ENCODE data around the gene TIMM23.
"Not testable (repeated sequence)": the region's sequence is repeated elsewhere in the genome, so short reads cannot be mapped to it uniquely, and the experiment has no call there.

Gene TIMM23

GRCh38 chr10:45985590-45985989 lies 13.3 kb downstream of the TIMM23 start:
- FAIRE-seq; DNase-seq (ENCODE audit: low spot score): not testable (repeated sequence)

- DNase-seq (ENCODE audit: low spot score) (no peak), FAIRE-seq (no peak)
Observed at GRCh38 chr10:45997557-45997956, 25.3 kb downstream of the TIMM23 start.

DNA sequence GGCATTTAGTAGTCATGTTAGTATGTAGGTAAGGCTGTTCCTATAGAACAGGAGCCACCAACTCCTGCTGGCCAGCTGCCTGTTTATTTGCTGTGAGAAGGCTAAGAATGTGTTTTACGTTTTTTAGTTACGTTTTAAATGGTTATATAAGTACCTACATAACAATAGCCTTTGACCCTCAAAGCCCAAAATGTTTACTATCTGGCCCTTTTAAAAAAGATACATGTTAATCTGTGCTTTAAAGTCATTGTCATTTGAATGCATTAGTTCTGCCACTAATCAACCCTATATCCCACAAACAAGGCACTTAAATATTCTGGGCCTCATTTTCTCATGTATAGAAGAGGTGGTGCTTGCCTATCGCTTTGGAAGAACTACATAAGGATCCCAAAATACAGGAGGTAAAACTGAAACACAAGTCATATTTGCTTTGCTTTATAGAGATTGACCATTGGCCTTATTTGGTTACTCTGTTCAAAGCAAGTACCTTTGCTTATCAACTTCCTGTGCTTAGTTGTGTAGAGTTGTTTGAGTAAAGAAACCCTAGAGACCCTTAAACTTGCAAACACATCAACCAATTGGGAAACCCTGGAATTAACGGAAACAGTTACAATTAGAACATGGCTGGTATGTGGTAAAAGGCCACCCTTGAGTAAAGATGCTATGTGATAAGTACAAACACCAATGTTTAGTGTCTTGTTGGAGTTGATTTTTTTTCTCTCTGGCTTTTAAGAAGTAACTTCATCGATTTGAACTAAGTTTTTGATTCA lies 25.9 kb downstream of the TIMM23 start:
- no peak for FAIRE-seq
- no peak for DNase-seq (ENCODE audit: low spot score)

DNA sequence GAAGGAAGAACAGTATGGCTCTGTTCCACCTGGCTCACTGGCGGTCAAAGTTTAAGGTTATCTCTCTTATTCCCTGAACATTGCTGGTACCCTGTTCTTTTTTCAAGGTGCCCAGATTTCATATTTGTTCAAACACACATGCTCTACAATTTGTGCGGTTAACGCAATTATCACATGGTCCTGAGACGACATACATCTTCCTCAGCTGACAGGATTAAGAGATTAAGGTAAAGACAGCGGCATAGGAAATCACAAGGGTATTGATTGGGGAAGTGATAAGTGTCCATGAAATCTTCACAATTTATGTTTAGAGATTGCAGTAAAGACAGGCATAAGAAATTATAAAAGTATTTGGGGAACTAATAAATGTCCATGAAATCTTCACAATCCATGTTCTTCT lies 27.7 kb downstream of the TIMM23 start:
- DNase-seq (ENCODE audit: low spot score); FAIRE-seq: not testable (repeated sequence)

DNA sequence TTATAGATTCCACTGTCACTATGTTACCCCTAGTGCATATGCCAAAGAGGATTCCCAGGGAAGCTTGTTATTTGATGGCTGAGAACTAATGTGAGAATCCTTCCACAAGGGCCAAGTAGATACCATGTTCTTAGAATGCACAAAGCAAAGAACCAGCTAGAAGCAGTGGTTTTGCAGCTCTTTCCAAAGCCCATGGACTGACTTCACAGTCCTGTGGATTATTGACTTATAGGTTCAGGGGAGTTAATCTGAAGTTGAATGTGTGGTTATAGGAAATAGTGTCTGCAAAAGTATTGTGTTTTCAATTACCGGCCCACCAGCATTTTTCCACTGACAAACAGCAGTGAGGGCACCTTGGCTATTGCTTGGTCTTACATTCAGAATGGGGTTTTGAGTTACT lies 28.2 kb downstream of the TIMM23 start:
- FAIRE-seq: no peak
- no peak for DNase-seq (ENCODE audit: low spot score)

DNA sequence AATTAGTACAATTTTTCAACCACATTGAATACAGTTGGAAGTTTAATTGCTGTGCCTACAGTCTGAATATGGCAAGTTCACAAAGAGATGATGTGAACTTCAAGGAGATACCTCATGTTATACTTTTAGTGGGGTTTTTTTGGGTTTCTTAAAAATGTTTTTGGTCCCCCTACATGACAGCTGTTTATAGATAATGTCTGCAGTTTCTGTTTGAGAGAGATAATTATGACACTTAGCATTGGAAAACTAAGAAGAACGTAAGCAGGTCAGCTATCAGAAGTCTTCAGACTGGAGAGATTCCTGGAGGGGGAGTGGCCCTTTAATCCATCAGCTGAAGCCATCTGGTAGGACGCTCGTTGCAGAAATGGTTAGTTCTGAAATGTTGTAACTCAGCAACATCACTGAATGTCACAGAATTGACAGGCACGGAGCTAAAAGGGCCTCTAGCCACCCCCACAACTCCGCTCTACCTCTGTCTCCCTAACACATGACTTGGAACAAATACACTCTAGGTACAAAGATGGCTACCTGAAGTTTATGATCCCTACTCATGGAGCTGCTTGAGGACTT lies 29.0 kb downstream of the TIMM23 start:
- no peak for FAIRE-seq
- DNase-seq (ENCODE audit: low spot score): no peak

DNA sequence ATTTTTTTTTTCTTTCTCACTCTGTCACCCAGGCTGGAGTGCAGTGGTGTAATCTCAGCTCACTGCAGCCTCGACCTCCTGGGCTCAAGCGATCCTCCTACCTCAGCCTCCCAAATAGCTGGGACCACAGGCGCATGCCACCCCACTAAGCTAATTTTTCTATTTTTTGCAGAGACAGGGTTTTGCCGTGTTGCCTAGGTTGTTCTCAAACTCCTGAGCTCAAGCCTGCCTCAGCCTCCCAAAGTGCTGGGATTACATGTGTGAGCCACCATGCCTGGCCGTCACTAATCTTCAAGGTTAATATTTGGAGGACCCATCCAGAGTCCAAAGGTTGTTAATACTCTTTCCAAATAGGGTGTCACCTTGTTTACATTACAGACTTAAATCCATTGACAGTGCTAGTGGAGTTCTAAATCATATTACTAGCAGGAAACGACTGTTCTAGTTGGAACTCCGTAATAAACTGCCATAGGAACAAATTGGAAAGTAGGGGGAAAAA lies 29.9 kb downstream of the TIMM23 start:
- DNase-seq (ENCODE audit: low spot score); FAIRE-seq: not testable (repeated sequence)

DNA sequence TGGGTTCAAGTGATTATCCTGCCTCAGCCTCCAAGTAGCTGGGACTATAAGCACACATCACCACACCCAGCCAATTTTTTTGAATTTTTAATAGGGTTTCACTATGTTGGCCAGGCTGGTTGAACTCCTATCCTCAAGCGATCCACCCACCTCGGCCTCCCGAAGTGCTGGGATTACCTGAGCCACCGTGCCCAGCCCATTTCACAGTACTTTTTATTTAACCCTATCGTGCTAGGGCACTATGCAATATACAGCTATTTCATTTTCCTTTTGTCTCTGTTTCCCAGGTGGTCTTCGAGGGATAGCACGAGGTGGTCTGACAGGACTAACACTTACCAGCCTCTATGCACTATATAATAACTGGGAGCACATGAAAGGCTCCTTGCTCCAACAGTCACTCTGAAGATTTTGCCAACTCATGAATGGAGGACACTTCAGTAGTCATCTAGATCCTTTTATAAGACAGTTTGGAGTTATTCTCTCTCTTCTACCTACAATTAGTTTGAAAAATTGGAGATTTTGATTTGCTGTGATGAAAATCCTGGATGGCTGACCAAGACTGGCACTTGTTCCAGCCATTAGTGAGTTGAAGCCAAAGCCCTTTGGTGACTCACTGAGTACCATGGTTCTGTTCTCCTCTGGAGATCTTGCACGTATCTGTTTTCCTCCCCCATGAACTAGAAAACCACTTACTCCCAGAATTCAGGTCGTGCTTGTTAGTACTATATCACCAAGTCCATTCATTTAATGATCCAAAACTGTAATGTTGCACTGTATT lies 30.8 kb downstream of the TIMM23 start:
- DNase-seq (ENCODE audit: low spot score) (peak; percentile 33), FAIRE-seq (no peak)

DNA sequence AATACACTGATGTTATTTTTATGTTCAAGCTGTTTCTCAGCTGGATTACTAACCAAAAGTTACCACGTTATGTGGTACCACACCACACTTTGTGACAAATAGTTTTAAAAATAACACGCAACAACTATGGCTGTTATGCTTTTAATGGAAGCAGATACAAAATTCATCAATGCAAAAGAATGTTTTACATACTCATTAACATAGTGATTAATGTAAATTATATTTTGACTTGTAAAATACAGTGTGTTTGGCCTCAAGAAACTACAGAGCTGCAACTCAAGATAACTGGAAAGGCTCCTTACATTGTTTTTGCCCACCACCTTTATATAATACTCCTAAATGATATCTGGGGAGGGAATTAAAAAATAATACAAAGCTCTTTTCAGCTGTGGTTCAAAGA lies 32.7 kb downstream of the TIMM23 start:
- DNase-seq (ENCODE audit: low spot score) (no peak), FAIRE-seq (no peak)

- DNase-seq (ENCODE audit: low spot score): no peak
- FAIRE-seq: no peak
Observed at GRCh38 chr10:46005383-46005782, 33.1 kb downstream of the TIMM23 start.

DNA sequence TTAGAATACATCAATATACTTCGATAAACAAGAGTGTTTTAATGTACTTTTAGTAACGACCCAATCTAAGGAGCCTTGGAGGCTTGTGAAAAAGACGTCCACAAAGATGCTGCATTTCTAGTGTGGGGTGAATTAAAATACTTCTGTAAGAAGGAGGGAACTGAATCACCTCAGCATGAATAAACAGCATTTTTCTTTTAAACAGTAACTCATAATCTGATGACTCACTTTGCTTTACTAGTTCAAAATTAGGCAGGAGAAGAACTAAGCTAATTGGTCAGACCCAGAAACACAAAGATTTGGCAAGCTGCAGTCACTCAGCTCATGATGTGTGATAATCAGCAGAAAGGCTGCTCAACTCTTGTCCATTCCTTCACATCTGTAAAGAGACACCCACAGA lies 33.9 kb downstream of the TIMM23 start:
- peak; percentile 73 for DNase-seq (ENCODE audit: low spot score)
- no peak for FAIRE-seq

DNA sequence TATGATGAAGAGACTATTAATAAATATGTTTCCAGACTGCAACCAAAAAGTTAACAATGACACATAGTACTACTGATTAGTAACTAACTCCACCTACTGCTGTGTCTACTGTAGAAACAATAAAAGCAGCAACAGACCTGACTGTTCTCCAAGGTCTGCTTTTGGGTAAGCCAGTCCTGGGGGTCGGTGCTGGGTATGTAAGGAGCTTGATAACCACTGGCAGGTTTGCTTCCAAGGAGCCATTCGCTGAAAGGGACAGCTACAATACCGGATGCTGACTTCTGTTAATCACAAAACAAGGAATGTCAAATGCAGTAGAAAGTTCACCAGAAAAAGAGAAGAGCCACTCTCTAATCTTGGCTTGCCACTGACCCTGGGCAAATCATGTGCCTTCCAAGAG lies 40.5 kb downstream of the TIMM23 start:
- FAIRE-seq: no peak
- no peak for DNase-seq (ENCODE audit: low spot score)

- DNase-seq (ENCODE audit: low spot score) (peak; percentile 31), FAIRE-seq (no peak)
Observed at GRCh38 chr10:46014206-46014605, 41.9 kb downstream of the TIMM23 start.

DNA sequence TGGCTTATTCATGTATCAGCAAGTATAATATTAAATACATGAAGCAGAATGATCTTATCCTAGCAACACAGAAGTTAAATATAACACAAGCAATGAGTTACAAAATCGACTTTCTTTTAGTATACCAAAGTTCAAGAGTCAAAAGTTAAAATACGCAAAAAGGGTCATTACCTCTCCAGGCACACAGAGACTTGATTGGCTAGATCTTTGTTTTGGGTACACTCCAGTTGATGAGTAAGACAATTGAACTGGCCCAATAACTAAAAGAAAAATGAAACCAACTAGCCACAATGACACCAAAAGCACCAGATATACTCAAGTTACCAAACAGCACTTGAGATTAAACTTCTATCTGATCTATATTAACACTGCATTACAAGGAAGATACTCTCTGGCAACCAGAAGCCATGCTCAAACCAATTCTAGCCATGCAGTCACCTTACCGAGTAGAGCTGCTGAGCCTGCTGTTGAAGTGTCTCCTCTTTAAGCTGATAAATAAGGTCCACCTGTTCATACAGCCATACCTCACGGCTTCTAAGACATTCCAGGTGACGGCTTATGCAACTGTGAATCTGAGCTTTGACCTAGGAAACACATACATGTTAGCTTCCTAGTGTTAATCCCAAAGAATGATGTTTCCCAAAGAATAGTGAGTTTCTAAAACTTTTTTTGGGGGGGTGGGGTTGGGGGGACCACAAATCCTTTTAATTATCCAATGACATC lies 42.6 kb downstream of the TIMM23 start:
- no peak for FAIRE-seq
- peak; percentile 43 for DNase-seq (ENCODE audit: low spot score)

GRCh38 chr10:46016190-46016589 lies 43.9 kb downstream of the TIMM23 start:
- DNase-seq (ENCODE audit: low spot score): no peak

GRCh38 chr10:46016811-46017210 lies 44.5 kb downstream of the TIMM23 start:
- FAIRE-seq: no peak

More at GRCh38 chr10:46016190-46016589, 43.9 kb downstream of the TIMM23 start:
- FAIRE-seq: no peak

GRCh38 chr10:46017733-46018132 lies 45.4 kb downstream of the TIMM23 start:
- FAIRE-seq (no peak), DNase-seq (ENCODE audit: low spot score) (no peak)

More at GRCh38 chr10:46016811-46017210, 44.5 kb downstream of the TIMM23 start:
- no peak for DNase-seq (ENCODE audit: low spot score)

DNA sequence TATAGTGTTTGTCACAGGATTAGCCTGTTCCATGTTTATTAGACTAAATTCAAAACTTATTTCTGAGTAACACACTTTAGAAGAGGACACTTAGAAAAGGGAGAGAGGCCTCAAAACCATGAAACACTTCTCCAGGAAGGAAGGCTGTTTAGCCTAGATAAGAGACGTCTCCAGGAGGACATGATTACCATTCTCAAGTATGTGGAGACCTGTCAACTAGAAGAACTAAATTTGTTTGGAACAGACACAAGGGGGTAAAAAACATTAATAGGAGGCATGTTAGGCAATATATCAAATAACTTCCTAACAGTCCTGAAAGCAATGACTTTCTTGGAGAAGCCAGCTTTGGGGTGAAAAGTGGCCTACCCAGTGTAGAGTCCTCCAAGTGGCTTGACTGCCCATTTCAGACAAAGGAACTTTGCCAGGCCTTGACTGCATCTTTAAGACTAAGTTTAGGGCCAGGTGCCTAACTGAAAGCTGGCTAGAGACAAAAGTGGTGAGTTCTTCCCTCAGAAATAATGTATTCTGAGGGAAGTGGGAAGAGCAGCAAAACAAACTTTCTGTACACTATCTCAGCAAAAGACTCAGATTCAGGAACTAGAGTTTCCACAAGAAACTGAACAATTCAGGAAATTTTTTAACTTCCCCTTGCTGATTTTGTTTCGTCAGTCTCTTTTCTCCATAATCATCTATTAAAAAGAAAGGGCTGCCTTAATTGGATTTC lies 46.3 kb downstream of the TIMM23 start:
- DNase-seq (ENCODE audit: low spot score) (no peak), FAIRE-seq (no peak)

- no peak for DNase-seq (ENCODE audit: low spot score)
- no peak for FAIRE-seq
Observed at GRCh38 chr10:46019177-46019528, 46.9 kb downstream of the TIMM23 start.

GRCh38 chr10:46019569-46020343 lies 47.5 kb downstream of the TIMM23 start:
- FAIRE-seq (no peak), DNase-seq (ENCODE audit: low spot score) (no peak)
